HEK293 (cell line): Measurements from ENCODE around the gene DCST2.

Source experiments
- CTCF ChIA-PET: fragments of 350-600 bp; formaldehyde crosslinking; extraction: SDS; loops from one replicate; lab custom pipeline; 2021; ENCODE audit warnings: antibody characterized with exemption; lab: Yijun Ruan, JAX
- POLR2A ChIA-PET: fragments of 300-600 bp; formaldehyde crosslinking; extraction: SDS; loops from one replicate; lab custom pipeline; 2020; ENCODE audit warnings: antibody characterized with exemption, inconsistent platforms; lab: Yijun Ruan, JAX
- H3K27ac ChIP-seq: fragments of 200-500 bp; sonication (Bioruptor generic); 2 replicates; pipeline ENCODE4 v1.5.1; 2014; ENCODE audit warnings: low read depth, low read length, control low read depth, inconsistent platforms; ENCODE audit errors: extremely low read depth
- H3K36me3 ChIP-seq, 2 experiments: fragments of 200-500 bp in 1 of 2; sonication (Bioruptor generic) in 1 of 2; 1 replicate in 1 of 2; 2 replicates in 1 of 2; pipeline ENCODE4 v1.5.1; 2014 to 2017; ENCODE audit warnings: inconsistent platforms in 2 of 2, low read length in 2 of 2; ENCODE audit not compliant: control insufficient read depth in 2 of 2, insufficient read depth in 1 of 2
- H3K4me1 ChIP-seq: fragments of 200-500 bp; sonication (Bioruptor generic); 2 replicates; pipeline ENCODE4 v1.5.1; 2014; ENCODE audit warnings: mild to moderate bottlenecking, low read length, inconsistent platforms; ENCODE audit not compliant: control insufficient read depth, insufficient read depth
- H3K4me3 ChIP-seq: 2 replicates; pipeline ENCODE4 v1.5.1; 2011; ENCODE audit warnings: low read depth, mild to moderate bottlenecking, control low read depth, low read length, moderate library complexity
- H3K9me3 ChIP-seq: fragments of 200-500 bp; sonication (Bioruptor generic); 2 replicates; pipeline ENCODE4 v1.5.1; 2014; ENCODE audit warnings: low read depth, low read length, inconsistent platforms; ENCODE audit not compliant: control insufficient read depth, insufficient read depth
- EGR2 ChIP-seq: fragments of 450-650 bp; formaldehyde crosslinking; IDR thresholded peaks from 2 replicates; pipeline ENCODE4 v1.5.1; 2016; ENCODE audit warnings: low read depth, missing biosample characterization, missing genetic modification characterization
- GLI2 ChIP-seq: fragments of 450-650 bp; formaldehyde crosslinking; IDR thresholded peaks from 2 replicates; pipeline ENCODE4; 2017; ENCODE audit warnings: missing biosample characterization, missing genetic modification characterization, low read depth, borderline replicate concordance
- IKZF3 ChIP-seq: fragments of 450-650 bp; IDR thresholded peaks from 2 replicates; pipeline ENCODE4 v1.5.0; 2018; ENCODE audit warnings: missing biosample characterization, mild to moderate bottlenecking, missing genetic modification characterization, moderate library complexity
- KLF1 ChIP-seq: fragments of 450-650 bp; formaldehyde crosslinking; IDR thresholded peaks from 2 replicates; pipeline ENCODE4 v1.5.1; 2016; ENCODE audit warnings: missing biosample characterization, missing genetic modification characterization
- PRDM2 ChIP-seq: fragments of 450-650 bp; formaldehyde crosslinking; IDR thresholded peaks from 2 replicates; pipeline ENCODE4 v1.5.1; 2016; ENCODE audit warnings: missing biosample characterization, missing genetic modification characterization, borderline replicate concordance
- SP2 ChIP-seq: fragments of 450-650 bp; formaldehyde crosslinking; IDR thresholded peaks from 2 replicates; pipeline ENCODE4 v1.5.1; 2016; ENCODE audit warnings: missing biosample characterization, missing genetic modification characterization
- SP3 ChIP-seq: fragments of 450-650 bp; formaldehyde crosslinking; IDR thresholded peaks from 2 replicates; pipeline ENCODE4 v1.5.1; 2016; ENCODE audit warnings: missing biosample characterization, missing genetic modification characterization
- ZBTB21 ChIP-seq: fragments of 450-650 bp; formaldehyde crosslinking; IDR thresholded peaks from 2 replicates; pipeline ENCODE4 v1.5.1; 2017; ENCODE audit warnings: missing biosample characterization, missing genetic modification characterization
- ZFHX2 ChIP-seq: fragments of 450-650 bp; formaldehyde crosslinking; conservative IDR thresholded peaks from 2 replicates; pipeline ENCODE4 v1.5.1; 2016; ENCODE audit warnings: missing biosample characterization, missing genetic modification characterization
- ZNF138 ChIP-seq: fragments of 450-650 bp; formaldehyde crosslinking; IDR thresholded peaks from 2 replicates; pipeline ENCODE4 v1.5.1; 2016; ENCODE audit warnings: missing biosample characterization, missing genetic modification characterization, borderline replicate concordance
- ZNF140 ChIP-seq: fragments of 450-650 bp; formaldehyde crosslinking; IDR thresholded peaks from 2 replicates; pipeline ENCODE4 v1.5.1; 2016; ENCODE audit warnings: missing biosample characterization, missing genetic modification characterization
- ZNF155 ChIP-seq: fragments of 450-650 bp; formaldehyde crosslinking; IDR thresholded peaks from 2 replicates; pipeline ENCODE4 v1.5.1; 2016; ENCODE audit warnings: missing biosample characterization, missing genetic modification characterization
- ZNF16 ChIP-seq: fragments of 450-650 bp; formaldehyde crosslinking; IDR thresholded peaks from 2 replicates; pipeline ENCODE4 v1.5.1; 2016; ENCODE audit warnings: low read depth, missing biosample characterization, missing genetic modification characterization
- ZNF266 ChIP-seq: fragments of 450-650 bp; formaldehyde crosslinking; IDR thresholded peaks from 2 replicates; pipeline ENCODE4 v1.5.1; 2016; ENCODE audit warnings: missing biosample characterization, missing genetic modification characterization, low read depth
- ZNF660 ChIP-seq: fragments of 450-650 bp; IDR thresholded peaks from 2 replicates; pipeline ENCODE4 v1.5.1; 2018; ENCODE audit warnings: missing biosample characterization, mild to moderate bottlenecking, missing genetic modification characterization
- ZNF692 ChIP-seq: fragments of 450-650 bp; formaldehyde crosslinking; IDR thresholded peaks from 2 replicates; pipeline ENCODE4 v1.5.1; 2016; ENCODE audit warnings: missing biosample characterization, missing genetic modification characterization
- ZNF704 ChIP-seq: fragments of 450-650 bp; formaldehyde crosslinking; IDR thresholded peaks from 2 replicates; pipeline ENCODE4 v1.5.1; 2016; ENCODE audit warnings: missing biosample characterization, missing genetic modification characterization
- ZNF768 ChIP-seq: fragments of 450-650 bp; formaldehyde crosslinking; IDR thresholded peaks from 2 replicates; pipeline ENCODE4 v1.5.1; 2018; ENCODE audit warnings: missing biosample characterization, mild to moderate bottlenecking, missing genetic modification characterization
- ZXDB ChIP-seq: fragments of 450-650 bp; formaldehyde crosslinking; IDR thresholded peaks from 2 replicates; pipeline ENCODE4 v1.5.1; 2016; ENCODE audit warnings: missing biosample characterization, missing genetic modification characterization

Gene DCST2

GRCh38 chr1:155009221-155009711, 24.3 kb downstream of the DCST2 start:
- ChIA-PET CTCF (interaction anchor here (0.5 to 1.1 kb wide), 3 partner anchors 14 to 82 kb away, joined by 3 to 4 read pairs (median 3); no protein-coding TSS in a partner anchor), POLR2A (no interaction called here)
- TF ChIP-seq PRDM2 (tag by site-specific recombination) (no peak), ZBTB21 (tag by site-specific recombination) (no peak), ZNF660 (tag by site-specific recombination) (no peak), ZNF16 (no peak), ZNF768 (tag by site-specific recombination) (no peak), ZNF140 (tag by site-specific recombination) (no peak), GLI2 (tag by site-specific recombination) (no peak), ZNF138 (no peak), ZNF155 (tag by site-specific recombination) (no peak), ZNF266 (tag by site-specific recombination) (no peak), EGR2 (tag by site-specific recombination) (no peak), ZNF704 (no peak), IKZF3 (no peak), ZXDB (tag by site-specific recombination) (no peak), ZNF692 (no peak)
- no peak overlapping the region for H3K27ac ChIP-seq
- H3K4me1 ChIP-seq, result peaks cover 14% of the 10 kb centered on the region
- peaks cover 0 to 12% of the 10 kb centered on the region in 2 experiments; a peak in 1 of 3 replicates for H3K36me3 ChIP-seq
- H3K4me3 ChIP-seq, result no peak overlapping the region
- no peaks in the 10 kb centered on the region for H3K9me3 ChIP-seq

- ChIA-PET CTCF (interaction anchor here (0.5 to 3.5 kb wide), 7 partner anchors 9 to 83 kb away, joined by 3 to 30 read pairs (median 3); partner anchors contain the start of gene PBXIP1), POLR2A (interaction anchor here (0.7 to 0.8 kb wide), 3 partner anchors 25 to 33 kb away, joined by 3 to 4 read pairs (median 3); partner anchors contain the start of gene FLAD1)
- Histone ChIP-seq H3K36me3 (peaks cover 0 to 6% of the 10 kb centered on the region in 2 experiments; a peak in 1 of 3 replicates), H3K9me3 (no peaks in the 10 kb centered on the region), H3K4me3 (no peak overlapping the region), H3K27ac (no peak overlapping the region), H3K4me1 (peaks cover 16% of the 10 kb centered on the region)
- TF ChIP-seq KLF1, result peak; percentile 93
- TF ChIP-seq ZFHX2 (tag by site-specific recombination), result peak; percentile 63
- TF ChIP-seq SP2 (tag by site-specific recombination), result peak; percentile 35
- peak; percentile 46 for TF ChIP-seq SP3 (tag by site-specific recombination)
- 0 out of 2 replicates have a peak, but pooled peaks have one; percentile 14 for TF ChIP-seq ZNF692
Observed at GRCh38 chr1:155008015-155008941, 25.3 kb downstream of the DCST2 start.
